KOPT-K1 (cell line): ENCODE data around the gene C11orf21.

Experiments used
- H3K27ac ChIP-seq: fragments of 200-600 bp; sonication (generic); 2 replicates; pipeline ENCODE4 v1.5.1; 2016; ENCODE audit warnings: antibody characterized with exemption, mild to moderate bottlenecking, low read depth, low read length; ENCODE audit not compliant: poor library complexity, severe bottlenecking
- H3K36me3 ChIP-seq: fragments of 200-600 bp; sonication (generic); 2 replicates; pipeline ENCODE4 v1.5.1; 2017; ENCODE audit warnings: antibody characterized with exemption, mild to moderate bottlenecking, low read length, moderate library complexity; ENCODE audit not compliant: insufficient read depth
- H3K9me3 ChIP-seq: fragments of 200-600 bp; sonication (generic); 2 replicates; pipeline ENCODE4 v1.5.1; 2017; ENCODE audit warnings: antibody characterized with exemption, low read length, mild to moderate bottlenecking; ENCODE audit not compliant: insufficient read depth, poor library complexity, severe bottlenecking

C11orf21 gene

DNA sequence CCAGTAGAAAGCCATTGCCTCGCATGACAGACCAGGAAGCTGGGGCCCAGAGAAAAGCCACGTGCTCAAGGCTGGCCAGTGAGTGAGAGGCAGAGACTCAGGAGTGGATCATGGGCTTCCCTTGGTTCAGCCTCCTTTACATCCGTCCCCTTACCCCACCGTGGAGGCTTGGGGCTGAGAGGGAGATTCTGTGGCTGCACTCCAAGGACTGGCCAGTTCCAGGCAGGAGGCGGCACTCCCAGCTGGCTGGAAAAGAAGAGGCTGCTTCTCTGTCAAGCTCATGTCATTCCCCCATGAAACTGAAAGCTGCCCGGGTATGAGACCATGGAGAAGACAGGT, 24.7 kb downstream of the C11orf21 start:
- Histone ChIP-seq H3K27ac (no peak overlapping the region), H3K9me3 (peaks cover 9% of the 10 kb centered on the region), H3K36me3 (no peaks in the 10 kb centered on the region)

DNA sequence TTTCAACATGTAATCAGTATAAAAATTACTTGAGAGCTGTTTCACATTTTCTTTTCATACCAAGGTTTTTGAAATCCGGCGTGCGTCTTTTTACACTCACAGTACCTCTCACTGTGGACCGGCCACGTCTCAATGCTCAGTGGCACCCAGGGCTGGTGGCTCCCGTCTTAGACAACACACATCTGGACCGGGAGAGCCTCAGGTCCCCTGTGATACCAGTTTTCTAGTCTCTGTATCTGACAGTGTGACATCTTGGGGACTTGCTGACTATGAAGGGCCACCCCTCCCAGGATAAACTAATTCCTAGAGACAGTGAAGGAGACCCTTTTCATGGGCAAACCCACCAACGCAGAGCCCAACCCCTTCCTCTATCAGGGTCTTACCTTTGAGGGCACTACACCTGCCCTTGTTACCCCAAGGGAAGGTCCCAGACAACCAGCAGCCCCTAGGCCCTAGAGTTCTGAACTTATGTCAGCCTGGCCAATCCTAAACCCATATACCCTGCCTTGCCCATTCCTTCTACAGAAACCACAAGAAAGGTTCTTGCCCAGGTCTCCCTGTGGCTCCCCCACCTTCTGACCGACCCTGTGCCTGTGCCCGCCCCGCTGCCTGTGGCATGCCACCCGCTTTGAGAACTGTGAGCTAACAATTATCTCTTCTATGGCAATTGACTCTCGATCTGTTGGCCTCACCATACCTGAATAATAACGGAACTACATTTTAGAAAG, 25.3 kb downstream of the C11orf21 start:
- no peaks in the 10 kb centered on the region for H3K36me3 ChIP-seq
- H3K9me3 ChIP-seq, result peaks cover 9% of the 10 kb centered on the region
- no peak overlapping the region for H3K27ac ChIP-seq

DNA sequence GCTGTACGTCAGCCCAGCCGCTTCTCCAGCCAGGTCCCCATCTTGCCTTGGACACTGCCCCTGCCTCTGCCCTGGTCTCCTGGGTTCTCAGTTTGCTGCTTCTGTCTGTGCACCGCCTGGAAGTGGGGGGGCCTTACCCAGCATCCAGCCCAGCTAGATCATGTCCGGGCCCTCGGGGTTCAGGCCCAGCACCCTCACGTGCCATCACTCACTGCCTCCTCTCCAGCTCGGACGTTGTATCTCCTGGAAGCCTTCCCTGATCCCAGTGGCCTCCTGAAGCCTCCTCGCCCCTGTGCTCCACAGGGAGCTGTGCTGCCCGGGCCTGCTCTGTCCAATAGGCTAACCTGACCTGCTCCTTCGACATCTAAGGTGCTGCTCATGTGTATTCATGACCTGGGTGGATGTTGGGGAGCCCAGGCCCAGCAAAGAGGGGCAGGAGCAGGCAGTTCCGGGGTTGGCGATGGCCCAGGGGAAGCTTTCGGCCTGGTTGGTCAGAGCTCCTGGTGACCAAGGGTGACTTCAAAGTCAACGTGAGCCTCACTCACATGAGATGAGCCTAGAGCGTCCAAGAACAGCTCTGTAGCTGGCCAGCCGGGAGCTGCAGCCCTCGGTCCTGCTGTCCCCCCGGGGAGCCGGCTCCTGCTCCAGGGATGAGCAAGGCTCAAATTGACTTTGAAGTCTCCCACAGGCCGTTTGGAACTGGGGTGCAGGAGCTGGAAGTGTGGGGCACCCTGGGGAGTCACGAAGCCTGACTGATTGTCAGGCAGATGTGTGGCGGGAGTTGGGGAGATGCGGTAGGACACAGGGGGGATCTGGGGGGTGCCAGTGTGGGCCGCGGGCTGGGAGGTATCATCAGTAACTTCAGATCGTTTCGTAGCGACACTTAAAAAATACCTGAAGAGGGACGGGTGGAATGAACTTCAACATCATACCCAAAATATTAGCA, 26.1 kb downstream of the C11orf21 start:
- H3K9me3 ChIP-seq, result peaks cover 9% of the 10 kb centered on the region
- H3K36me3 ChIP-seq, result no peaks in the 10 kb centered on the region
- H3K27ac ChIP-seq, result no peak overlapping the region

DNA sequence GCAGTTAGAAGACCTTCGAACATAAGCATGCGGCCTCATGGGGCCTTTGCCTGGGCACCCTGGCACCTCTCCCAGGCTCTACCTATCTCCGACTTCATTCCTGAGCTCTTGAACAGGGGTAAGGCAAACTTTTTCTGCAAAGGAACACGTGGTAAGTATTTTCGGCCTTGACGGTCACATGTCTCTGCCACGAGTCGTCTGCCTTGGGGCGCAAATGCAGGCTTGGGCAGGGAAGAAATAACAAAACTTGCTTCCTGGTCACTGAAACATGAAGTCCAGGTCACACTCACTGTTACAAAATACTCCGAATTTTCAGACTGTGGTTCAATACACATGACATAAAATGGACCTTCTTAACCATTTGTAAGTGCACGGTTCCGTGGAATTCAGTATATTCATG, 27.9 kb downstream of the C11orf21 start:
- Histone ChIP-seq H3K27ac (no peak overlapping the region), H3K36me3 (no peaks in the 10 kb centered on the region), H3K9me3 (no peaks in the 10 kb centered on the region)

DNA sequence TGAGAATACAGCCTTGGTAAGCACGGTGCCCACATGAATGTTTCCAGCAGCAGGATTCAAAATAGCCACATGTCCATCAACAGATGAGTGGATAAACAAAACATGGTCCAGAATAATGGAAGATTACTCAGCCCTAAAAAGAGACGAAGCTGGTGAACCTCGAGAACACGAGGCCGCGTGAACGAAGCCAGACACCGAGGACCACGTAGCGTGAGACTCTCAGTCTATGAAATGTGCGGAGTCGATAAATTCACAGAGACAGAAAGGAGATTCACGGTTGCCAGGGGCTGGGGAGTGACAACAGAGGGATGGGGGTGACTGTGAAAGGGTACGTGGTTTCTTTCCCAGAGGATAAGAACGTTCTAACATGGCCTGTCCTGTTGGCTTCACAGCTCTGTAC, 28.4 kb downstream of the C11orf21 start:
- Histone ChIP-seq H3K9me3 (no peaks in the 10 kb centered on the region), H3K27ac (no peak overlapping the region), H3K36me3 (no peaks in the 10 kb centered on the region)

DNA sequence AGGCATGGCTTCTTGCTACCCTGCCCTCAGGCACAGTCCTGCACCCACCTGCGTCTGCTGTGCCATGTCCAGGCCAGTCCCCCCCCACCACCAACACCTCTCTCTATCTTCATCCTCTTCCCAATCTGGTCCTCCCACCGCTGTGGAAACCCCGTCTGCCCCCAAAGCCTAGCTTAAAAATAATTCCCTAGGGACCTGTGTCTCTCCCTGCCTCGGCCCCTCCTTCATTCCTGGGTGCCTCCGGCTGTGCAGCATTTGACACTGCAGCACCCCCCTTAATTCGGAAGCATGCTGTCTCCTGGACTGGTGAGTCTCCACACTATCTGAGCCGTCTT, 28.8 kb downstream of the C11orf21 start:
- Histone ChIP-seq H3K27ac (no peak overlapping the region), H3K36me3 (no peaks in the 10 kb centered on the region), H3K9me3 (no peaks in the 10 kb centered on the region)

DNA sequence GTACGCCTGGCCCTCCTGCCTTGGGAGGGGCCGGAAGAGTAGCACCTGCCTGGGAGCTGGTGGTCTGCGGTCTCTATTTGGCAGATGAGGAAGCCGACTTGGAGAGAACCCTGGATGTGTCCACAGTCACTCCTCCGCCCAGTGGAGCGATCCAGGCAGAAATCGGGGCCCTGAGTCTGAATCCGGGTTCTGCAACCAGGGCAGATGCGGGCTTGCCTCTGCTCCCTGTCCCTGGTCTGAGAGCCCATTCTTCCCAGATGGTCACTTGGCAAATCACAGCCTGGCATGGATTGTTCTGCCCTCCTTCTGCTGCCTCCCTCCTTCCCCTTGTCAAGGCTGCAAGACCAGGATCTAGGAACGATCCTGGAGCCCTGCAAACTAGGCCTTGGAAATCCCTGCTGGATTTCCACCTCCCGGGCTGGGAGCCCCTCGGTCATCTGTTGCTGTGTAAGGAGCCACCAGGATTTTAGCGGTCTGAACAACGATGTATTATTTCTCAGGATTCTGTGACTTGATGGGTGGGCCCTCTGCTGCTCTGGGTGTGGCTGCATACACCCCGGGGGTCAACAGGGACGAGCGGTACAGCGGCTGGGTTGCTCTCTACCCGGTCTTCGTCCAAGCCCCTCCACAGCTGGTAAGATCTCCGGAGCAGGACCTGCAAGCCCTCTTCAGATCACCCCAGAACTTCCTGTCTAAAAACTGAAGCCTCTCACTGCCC, 29.3 kb downstream of the C11orf21 start:
- no peak overlapping the region for H3K27ac ChIP-seq
- H3K36me3 ChIP-seq, result no peaks in the 10 kb centered on the region
- H3K9me3 ChIP-seq, result no peaks in the 10 kb centered on the region

DNA sequence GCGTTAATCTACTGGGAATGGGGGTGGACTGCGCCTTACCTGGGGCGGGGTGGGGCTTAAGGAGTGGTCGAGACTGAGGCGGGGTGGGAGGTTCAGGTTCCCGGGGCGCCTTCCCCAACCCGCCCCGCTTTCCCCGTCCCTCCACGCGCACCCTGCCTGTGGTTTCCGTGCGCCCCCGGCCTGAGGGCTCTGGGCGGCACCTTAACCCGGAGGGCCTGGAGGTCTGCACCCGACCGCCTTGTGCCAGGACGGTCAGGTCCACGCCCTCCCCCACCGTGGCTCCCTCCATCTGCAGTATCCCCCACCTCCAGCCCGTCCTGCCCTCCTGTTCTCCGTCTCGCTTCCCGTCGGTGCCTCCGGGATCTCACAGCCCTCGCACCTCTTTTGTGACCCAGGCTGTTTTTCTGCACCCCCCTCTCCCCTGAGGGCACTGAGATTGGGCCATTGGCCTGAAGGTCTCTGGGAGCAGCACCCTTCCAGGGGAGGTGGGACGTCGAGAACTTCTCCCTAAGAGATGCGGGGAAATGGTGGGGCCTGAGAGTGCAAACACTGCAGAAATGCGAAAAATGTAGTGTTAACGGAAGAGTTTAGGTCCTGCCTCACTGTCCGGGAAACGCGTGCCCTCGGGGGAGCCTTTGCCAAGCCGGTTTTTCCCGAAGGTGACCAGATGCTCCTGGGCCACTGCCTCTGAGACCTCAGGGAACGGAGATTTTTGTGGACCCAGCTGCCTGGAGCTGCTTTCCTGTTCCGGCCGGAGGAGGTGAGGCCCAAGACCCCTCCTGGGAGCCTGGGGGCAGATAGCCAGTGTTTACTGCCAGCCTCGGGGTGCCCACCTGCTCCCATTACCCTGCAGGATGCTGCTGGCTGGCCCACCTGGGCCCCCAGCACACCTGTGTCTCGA, 30.1 kb downstream of the C11orf21 start:
- H3K36me3 ChIP-seq, result no peaks in the 10 kb centered on the region
- no peaks in the 10 kb centered on the region for H3K9me3 ChIP-seq
- H3K27ac ChIP-seq, result no peak overlapping the region

DNA sequence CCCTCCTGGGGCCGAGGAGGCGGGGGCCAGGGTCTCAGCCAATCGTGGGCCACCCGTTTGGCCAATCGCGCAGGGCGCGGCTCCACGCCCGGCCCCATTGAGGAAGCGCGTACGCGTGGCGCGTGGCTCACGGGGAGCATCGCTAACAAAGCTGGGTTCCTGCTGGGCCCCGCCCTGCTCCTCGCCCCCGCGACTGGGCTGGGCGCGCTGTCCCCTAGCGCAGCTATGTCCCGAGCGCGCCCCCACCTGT, 30.7 kb downstream of the C11orf21 start:
- no peak overlapping the region for H3K27ac ChIP-seq
- H3K9me3 ChIP-seq, result no peaks in the 10 kb centered on the region
- no peaks in the 10 kb centered on the region for H3K36me3 ChIP-seq

DNA sequence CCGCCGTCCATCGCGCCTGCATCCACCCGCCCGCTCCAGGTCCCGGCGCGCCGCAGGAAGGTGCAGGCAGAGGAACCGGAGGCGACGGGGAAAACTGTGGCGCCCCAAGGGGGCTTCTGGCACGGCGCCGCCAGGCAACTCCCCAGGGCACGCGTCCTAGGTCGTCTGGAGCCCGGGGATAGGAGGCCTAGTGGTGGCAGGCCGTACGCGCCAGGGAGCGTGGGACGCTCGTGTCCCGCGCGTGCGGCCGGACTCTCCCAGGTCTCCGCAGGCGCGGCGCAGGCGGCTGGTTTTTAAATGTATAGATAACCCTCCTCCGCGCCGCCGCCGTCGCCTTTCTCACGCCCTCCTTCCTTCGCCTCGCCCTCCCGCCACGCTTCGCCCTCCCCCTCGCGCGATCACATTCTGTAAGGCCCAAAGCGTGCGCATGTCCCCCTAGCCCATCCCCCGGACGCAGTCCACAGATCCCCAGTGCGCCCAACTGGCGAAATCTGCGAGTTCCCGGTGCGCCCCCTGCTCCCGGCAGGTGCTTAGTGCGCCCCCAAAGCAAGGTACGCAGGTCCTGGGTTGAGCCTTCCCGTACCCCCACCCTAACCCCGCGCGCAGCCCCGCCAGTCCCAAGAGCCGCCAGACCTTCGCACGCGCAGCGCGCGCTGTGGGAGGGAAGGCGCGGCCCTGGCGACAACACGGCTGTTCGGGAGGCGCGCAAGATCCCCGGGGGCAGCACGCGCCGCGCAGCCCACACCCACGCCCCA, 31.2 kb downstream of the C11orf21 start, which contains the start of gene ASCL2:
Gene ASCL2 (minus strand): TSS at position 267 of the 755 bp plus-strand sequence. CDS start 256 bp downstream, at position 11.
- no peaks in the 10 kb centered on the region for H3K36me3 ChIP-seq
- H3K27ac ChIP-seq, result no peak within 1 kb of the TSS
- H3K9me3 ChIP-seq, result no peaks in the 10 kb centered on the region

DNA sequence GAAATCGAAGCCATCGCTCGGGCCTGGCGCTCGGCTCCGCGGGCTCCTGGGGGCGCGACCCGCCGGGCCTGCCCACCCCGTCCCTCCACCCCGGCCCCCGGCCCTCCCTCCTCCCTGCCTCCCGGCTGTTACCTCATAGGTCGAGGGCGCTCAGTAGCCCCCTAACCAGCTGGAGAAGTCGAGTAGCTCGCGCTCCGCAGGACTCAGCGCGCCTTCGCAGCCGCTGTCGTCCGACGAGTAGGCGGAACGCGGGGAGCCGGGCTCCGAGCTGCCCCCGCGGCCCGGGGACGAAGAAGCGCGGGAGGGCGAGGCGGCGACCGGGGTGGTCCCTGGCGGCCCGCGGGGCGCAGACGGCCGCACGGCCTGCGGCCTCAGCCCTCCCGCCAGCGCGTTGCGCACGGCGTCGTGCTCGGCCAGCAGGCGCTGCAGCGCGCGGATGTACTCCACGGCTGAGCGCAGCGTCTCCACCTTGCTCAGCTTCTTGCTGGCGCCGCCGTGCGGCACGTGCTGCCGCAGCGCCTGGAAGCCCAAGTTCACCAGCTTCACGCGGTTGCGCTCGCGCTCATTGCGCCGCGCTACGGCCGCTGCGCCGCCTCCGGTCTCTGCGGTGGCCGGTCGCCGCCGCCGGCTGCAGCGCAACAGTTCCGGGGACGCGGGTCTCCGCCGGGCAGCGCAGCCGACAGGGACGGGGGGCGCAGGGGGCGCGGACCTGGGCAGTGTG, 32.0 kb downstream of the C11orf21 start:
- H3K9me3 ChIP-seq, result no peaks in the 10 kb centered on the region
- H3K36me3 ChIP-seq, result no peaks in the 10 kb centered on the region
- no peak overlapping the region for H3K27ac ChIP-seq

DNA sequence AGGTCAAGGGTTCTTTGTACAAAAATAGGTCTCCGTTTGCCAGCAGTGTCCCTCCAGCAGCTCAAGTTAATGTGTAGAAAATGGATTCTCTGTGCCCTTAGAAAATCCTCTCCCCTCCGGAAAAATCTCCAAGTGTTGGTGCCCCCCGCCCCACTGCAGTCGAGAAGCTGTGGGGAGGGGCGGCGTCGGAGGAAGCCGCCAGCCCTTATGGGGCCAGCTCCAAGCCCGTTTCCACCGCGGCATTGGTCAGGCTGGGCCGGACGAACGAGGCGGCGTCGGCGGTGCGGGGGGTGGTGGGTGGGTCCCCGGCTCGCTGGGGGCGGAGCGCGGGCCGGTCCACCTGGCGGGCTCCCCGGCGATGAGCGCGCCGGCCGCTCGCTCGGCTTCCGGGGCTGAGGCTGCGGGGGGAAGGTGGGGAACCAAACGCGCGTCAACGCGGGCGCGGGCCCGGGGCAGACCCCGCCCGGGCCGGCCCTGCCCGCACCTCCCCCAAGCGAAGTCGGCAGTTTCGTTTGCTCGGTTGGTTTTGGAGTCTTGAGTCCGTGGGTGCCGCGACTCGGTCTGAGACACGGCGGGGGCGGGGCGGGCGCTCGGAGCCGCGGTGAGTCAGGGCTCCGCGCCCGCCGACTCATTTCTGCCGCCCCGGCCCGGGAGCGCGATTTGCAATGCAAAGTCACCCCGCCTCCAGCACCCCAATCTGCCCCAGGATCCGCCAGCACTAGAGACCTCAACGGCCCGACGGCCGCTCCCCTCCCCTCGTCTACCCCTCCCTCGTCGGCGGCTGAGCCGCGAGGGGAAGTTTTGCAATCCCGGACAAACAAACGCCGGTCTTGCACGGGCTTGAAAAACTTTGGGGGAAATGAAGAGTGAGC, 32.8 kb downstream of the C11orf21 start:
- no peaks in the 10 kb centered on the region for H3K9me3 ChIP-seq
- no peaks in the 10 kb centered on the region for H3K36me3 ChIP-seq
- no peak overlapping the region for H3K27ac ChIP-seq
